Measurements from ENCODE around the gene EYS. TPM values are rescaled to one million over a fixed set of nuclear protein-coding genes. Genes with fewer than 3 reads are reported as not detected.

Gene EYS
- total and polyA plus RNA-seq, 8 donors: 0.03 to 0.25 (median 0.13) TPM

- intact Hi-C loops (cut with DNase I): no loop called here
- Histone ChIP-seq H3K36me3 (no peaks in the 10 kb centered on the region), H3K9me3 (no peaks in the 10 kb centered on the region), H3K4me3 (no peak overlapping the region), H3K27me3 (no peaks in the 10 kb centered on the region), H3K27ac (no peak overlapping the region), H3K4me1 (no peaks in the 10 kb centered on the region)
- no peak for ATAC-seq
- no peak for DNase-seq
- FAIRE-seq: no peak
- no peak for TF ChIP-seq CTCF (IDR thresholded peaks at IDR 0.05)
Measured at GRCh38 chr6:65650086-65650485, 56.9 kb downstream of the EYS start.

GRCh38 chr6:65649392-65649791 lies 57.6 kb downstream of the EYS start:
- Histone ChIP-seq H3K27me3 (no peaks in the 10 kb centered on the region), H3K36me3 (no peaks in the 10 kb centered on the region), H3K9me3 (no peaks in the 10 kb centered on the region), H3K4me1 (no peaks in the 10 kb centered on the region), H3K27ac (no peak overlapping the region), H3K4me3 (no peak overlapping the region)
- 49 to 74% methylated on average over 3 of the region's 3 CpGs for WGBS, 2 donors
- no peak for DNase-seq
- peak; percentile 29 for FAIRE-seq
- intact Hi-C loops (cut with DNase I): no loop called here
- no peak for ATAC-seq
- TF ChIP-seq CTCF (IDR thresholded peaks at IDR 0.05): no peak

GRCh38 chr6:65646544-65646943 lies 60.5 kb downstream of the EYS start:
- Histone ChIP-seq H3K27ac (no peak overlapping the region), H3K36me3 (no peaks in the 10 kb centered on the region), H3K27me3 (no peaks in the 10 kb centered on the region), H3K4me3 (no peak overlapping the region), H3K9me3 (no peaks in the 10 kb centered on the region), H3K4me1 (no peaks in the 10 kb centered on the region)
- no peak for DNase-seq
- ATAC-seq: no peak
- FAIRE-seq: no peak
- TF ChIP-seq CTCF (IDR thresholded peaks at IDR 0.05): no peak
- intact Hi-C loops (cut with DNase I): no loop called here
- 56 to 66% methylated on average over 3 of the region's 3 CpGs for WGBS, 2 donors

GRCh38 chr6:65642776-65643175 lies 64.2 kb downstream of the EYS start:
- no peak for ATAC-seq
- WGBS, 2 donors: 79 to 89% methylated on average over 1 of the region's 1 CpG
- intact Hi-C loops (cut with DNase I): no loop called here

More at GRCh38 chr6:65642776-65643175, 64.2 kb downstream of the EYS start:
- no peak overlapping the region for H3K27ac ChIP-seq
- DNase-seq (no peak), FAIRE-seq (no peak)
- TF ChIP-seq CTCF (IDR thresholded peaks at IDR 0.05): no peak
- no peak overlapping the region for H3K4me3 ChIP-seq
- no peaks in the 10 kb centered on the region for H3K9me3 ChIP-seq
- no peaks in the 10 kb centered on the region for H3K4me1 ChIP-seq
- no peaks in the 10 kb centered on the region for H3K27me3 ChIP-seq
- no peaks in the 10 kb centered on the region for H3K36me3 ChIP-seq
